Suprapubic skin (tissue), 4 donors: ENCODE measurements around the gene MYO18B. TPM values are rescaled to one million over a fixed set of nuclear protein-coding genes. Genes with fewer than 3 reads are reported as not detected.

Experiments
- DNase-seq, 2 donors: peaks; one replicate each; pipeline ENCODE4 v3.0.0-alpha.2; 2019; ENCODE audit warnings: low spot score in 2 of 2
- H3K27ac ChIP-seq: fragments of 200-600 bp; sonication (generic); one replicate; pipeline ENCODE4 v1.5.1; 2019
- H3K27me3 ChIP-seq: fragments of 200-600 bp; sonication (generic); one replicate; pipeline ENCODE4 v1.5.1; 2019
- H3K36me3 ChIP-seq: fragments of 200-600 bp; sonication (generic); one replicate; pipeline ENCODE4 v1.5.1; 2019
- H3K4me1 ChIP-seq: fragments of 200-600 bp; sonication (generic); one replicate; pipeline ENCODE4 v1.5.1; 2019
- H3K4me3 ChIP-seq: fragments of 200-600 bp; sonication (generic); one replicate; pipeline ENCODE4 v1.5.1; 2019; ENCODE audit warnings: mild to moderate bottlenecking
- H3K9me3 ChIP-seq: fragments of 200-600 bp; sonication (generic); one replicate; pipeline ENCODE4 v1.5.1; 2019
- CTCF ChIP-seq, 2 donors: fragments of 200-600 bp in 1 of 2; fragments of 450-650 bp in 1 of 2; sonication (generic) in 1 of 2; IDR thresholded peaks; one replicate each; pipeline ENCODE4 v1.5.1; 2016 to 2019; ENCODE audit warnings: antibody characterized with exemption in 2 of 2, mild to moderate bottlenecking in 1 of 2, moderate library complexity in 1 of 2
- EP300 ChIP-seq: sonication (generic); formaldehyde crosslinking; IDR thresholded peaks from one replicate; pipeline ENCODE4 v1.6.1; 2017; ENCODE audit warnings: antibody characterized with exemption
- POLR2A ChIP-seq, 2 donors: fragments of 450-650 bp; IDR thresholded peaks; one replicate each; pipeline ENCODE4 v1.6.1; 2017; ENCODE audit warnings: antibody characterized with exemption in 2 of 2, mild to moderate bottlenecking in 2 of 2, moderate library complexity in 2 of 2
- POLR2AphosphoS5 ChIP-seq, 3 donors: sonication (generic); formaldehyde crosslinking; IDR thresholded peaks; one replicate each; pipeline ENCODE4 v1.6.1; 2017; ENCODE audit warnings: antibody characterized with exemption in 3 of 3
- WGBS: methylation state at CpG from one replicate; pipeline ENCODE4 v1.1.5; 2018; 5-methylcytosine and 5-hydroxymethylcytosine counted together
- total RNA-seq, 4 donors: library from RNA; depleted of rRNA; stranded (reverse); fragments of >200 nt; gene quantifications; one replicate each; pipeline ENCODE4 v1.1.0, GENCODE V29; 2016

MYO18B gene
- total RNA-seq, 4 donors from 2014 or later: 1.2 to 3.2 (median 1.7) TPM

- no peaks in the 10 kb centered on the region for H3K36me3 ChIP-seq
- no peaks in the 10 kb centered on the region for H3K9me3 ChIP-seq
- no peaks in the 10 kb centered on the region for H3K4me1 ChIP-seq
- peaks cover 32% of the 10 kb centered on the region for H3K27me3 ChIP-seq
- H3K4me3 ChIP-seq: no peak overlapping the region
- TF ChIP-seq POLR2AphosphoS5 (IDR thresholded peaks at IDR 0.05): no peak
- TF ChIP-seq POLR2A (IDR thresholded peaks at IDR 0.05): no peak
- TF ChIP-seq EP300: no peak
- TF ChIP-seq CTCF (IDR thresholded peaks at IDR 0.05): no peak
- no peak for DNase-seq
- H3K27ac ChIP-seq: no peak overlapping the region
Observed at GRCh38 chr22:25969286-25969685, 227.3 kb downstream of the MYO18B start.

- H3K27me3 ChIP-seq: peaks cover 33% of the 10 kb centered on the region
- H3K9me3 ChIP-seq: no peaks in the 10 kb centered on the region
- WGBS: 92% methylated on average over 2 of the region's 2 CpGs
- no peak overlapping the region for H3K27ac ChIP-seq
- no peaks in the 10 kb centered on the region for H3K36me3 ChIP-seq
- TF ChIP-seq CTCF (IDR thresholded peaks at IDR 0.05) (no peak), EP300 (no peak), POLR2AphosphoS5 (IDR thresholded peaks at IDR 0.05) (no peak), POLR2A (IDR thresholded peaks at IDR 0.05) (no peak)
- H3K4me3 ChIP-seq: no peak overlapping the region
- DNase-seq: no peak
- H3K4me1 ChIP-seq: no peaks in the 10 kb centered on the region
Observed at GRCh38 chr22:25969901-25970300, 227.9 kb downstream of the MYO18B start.

GRCh38 chr22:25970374-25970911 is 228.5 kb downstream of the MYO18B start:
- Histone ChIP-seq H3K36me3 (no peaks in the 10 kb centered on the region), H3K27ac (no peak overlapping the region), H3K4me1 (no peaks in the 10 kb centered on the region), H3K9me3 (no peaks in the 10 kb centered on the region), H3K4me3 (no peak overlapping the region), H3K27me3 (peaks cover 31% of the 10 kb centered on the region)
- DNase-seq: no peak
- 17% methylated on average over 6 of the region's 6 CpGs for whole genome bisulfite sequencing
- no peak for TF ChIP-seq CTCF (IDR thresholded peaks at IDR 0.05)
- TF ChIP-seq EP300: no peak
- no peak for TF ChIP-seq POLR2AphosphoS5 (IDR thresholded peaks at IDR 0.05)
- no peak for TF ChIP-seq POLR2A (IDR thresholded peaks at IDR 0.05)

- no peaks in the 10 kb centered on the region for H3K36me3 ChIP-seq
- DNase-seq: no peak
- WGBS: 65% methylated on average over 9 of the region's 9 CpGs
Observed at GRCh38 chr22:25970999-25971811, 229.2 kb downstream of the MYO18B start.

More at GRCh38 chr22:25970999-25971811, 229.2 kb downstream of the MYO18B start:
- no peaks in the 10 kb centered on the region for H3K4me1 ChIP-seq
- H3K9me3 ChIP-seq: no peaks in the 10 kb centered on the region
- no peak overlapping the region for H3K27ac ChIP-seq
- H3K4me3 ChIP-seq: no peak overlapping the region
- peaks cover 27% of the 10 kb centered on the region for H3K27me3 ChIP-seq
- no peak for TF ChIP-seq CTCF (IDR thresholded peaks at IDR 0.05)
- no peak for TF ChIP-seq POLR2A (IDR thresholded peaks at IDR 0.05)
- TF ChIP-seq EP300: no peak
- no peak for TF ChIP-seq POLR2AphosphoS5 (IDR thresholded peaks at IDR 0.05)
